ENCODE measurements around the gene RNF225.
A peak's percentile ranks its signal among the peaks of the same experiment; 100 is the strongest.
"Not testable (repeated sequence)": the region's sequence is repeated elsewhere in the genome, so short reads cannot be mapped to it uniquely, and the experiment has no call there.

RNF225 gene

GRCh38 chr19:58387338-58388174 is 7.9 kb upstream of the RNF225 start:
- no peak for DNase-seq (ENCODE audit: low read depth)

GRCh38 chr19:58388175-58388526 is 7.3 kb upstream of the RNF225 start:
- DNase-seq (ENCODE audit: low read depth), result no peak

- no peak for DNase-seq (ENCODE audit: low read depth)
These were observed 2.3 kb upstream of the RNF225 start for GRCh38 chr19:58392945-58393724.

- no peak for DNase-seq (ENCODE audit: low read depth)
These were observed 1.8 kb upstream of the RNF225 start for GRCh38 chr19:58393725-58394033.

DNA sequence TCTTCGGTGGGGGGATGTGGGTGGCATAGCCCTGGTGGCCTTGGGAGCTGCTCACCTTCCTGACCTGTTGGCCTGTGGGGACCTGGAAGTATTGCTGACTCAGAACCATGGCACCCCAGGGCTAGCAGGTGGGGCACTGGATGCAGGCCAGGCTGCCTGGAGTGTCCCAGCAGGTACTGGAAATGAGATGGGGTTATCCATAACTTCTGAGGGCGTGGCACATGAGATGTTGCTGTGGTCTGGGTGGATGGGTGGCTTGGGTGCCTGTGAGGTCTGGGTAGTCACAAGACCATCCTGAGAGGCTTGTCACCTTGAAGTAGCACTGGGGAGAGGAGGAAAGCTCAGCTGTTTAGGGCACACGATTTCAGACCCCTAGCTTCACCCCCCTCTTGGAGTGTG is 636 bp upstream of the RNF225 start:
- DNase-seq (ENCODE audit: low read depth), result no peak

DNA sequence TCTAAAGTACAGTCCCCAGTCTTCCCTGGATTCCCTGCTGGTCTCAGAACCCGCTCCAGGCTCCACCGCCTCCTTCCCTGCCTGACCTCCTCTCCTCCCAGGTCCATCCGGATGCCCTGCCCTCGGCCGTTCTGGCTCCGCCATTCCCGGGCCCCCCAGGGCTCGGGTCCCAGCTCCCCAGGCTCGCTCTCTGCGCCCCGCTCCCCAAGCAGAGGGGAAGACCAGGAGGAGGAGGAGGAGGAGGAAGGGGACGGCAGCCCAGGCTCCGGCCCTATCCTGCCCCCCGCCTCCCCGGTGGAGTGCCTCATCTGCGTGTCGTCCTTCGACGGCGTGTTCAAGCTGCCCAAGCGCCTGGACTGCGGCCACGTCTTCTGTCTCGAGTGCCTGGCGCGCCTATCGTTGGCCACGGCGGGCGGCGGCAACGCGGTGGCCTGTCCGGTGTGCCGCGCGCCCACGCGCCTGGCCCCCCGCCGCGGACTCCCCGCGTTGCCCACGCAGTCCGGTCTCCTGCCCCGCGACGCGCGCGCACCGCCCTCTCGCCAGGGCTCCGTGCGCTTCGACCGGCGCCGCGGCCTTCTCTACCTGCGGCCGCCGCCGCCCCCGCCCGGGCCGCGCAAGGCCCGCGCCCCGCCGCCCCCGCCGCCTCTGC is 647 bp downstream of the RNF225 start:
- DNase-seq (ENCODE audit: low read depth), result no peak

GRCh38 chr19:58396691-58397532 is 1.5 kb downstream of the RNF225 start:
- DNase-seq (ENCODE audit: low read depth), result no peak

GRCh38 chr19:58397533-58398037 is 2.1 kb downstream of the RNF225 start:
- no peak for DNase-seq (ENCODE audit: low read depth)

DNA sequence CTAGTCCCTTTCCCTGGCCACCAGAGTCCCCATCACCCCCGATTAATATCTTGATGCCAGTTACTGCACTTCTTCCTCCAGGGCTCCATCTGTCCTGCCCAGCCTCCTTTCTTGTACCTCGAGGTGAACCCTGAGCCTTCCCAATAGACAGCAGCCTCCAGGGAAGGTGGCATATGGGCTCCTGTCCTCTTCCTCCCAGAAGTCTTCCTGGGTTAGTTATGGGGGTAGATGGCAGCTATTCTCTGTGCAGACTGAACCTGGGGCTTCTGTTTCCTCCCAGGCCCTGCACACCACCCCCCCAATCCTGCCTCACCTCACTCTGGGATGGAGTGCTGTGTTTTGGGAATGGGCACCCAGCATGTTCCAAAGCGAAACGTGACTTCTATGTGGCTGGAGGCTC is 2.6 kb downstream of the RNF225 start:
- no peak for DNase-seq (ENCODE audit: low read depth)

- DNase-seq (ENCODE audit: low read depth), result no peak
These were observed 3.1 kb downstream of the RNF225 start for GRCh38 chr19:58398545-58398944.

- no peak for DNase-seq (ENCODE audit: low read depth)
These were observed 4.4 kb downstream of the RNF225 start for GRCh38 chr19:58399903-58400302.

DNA sequence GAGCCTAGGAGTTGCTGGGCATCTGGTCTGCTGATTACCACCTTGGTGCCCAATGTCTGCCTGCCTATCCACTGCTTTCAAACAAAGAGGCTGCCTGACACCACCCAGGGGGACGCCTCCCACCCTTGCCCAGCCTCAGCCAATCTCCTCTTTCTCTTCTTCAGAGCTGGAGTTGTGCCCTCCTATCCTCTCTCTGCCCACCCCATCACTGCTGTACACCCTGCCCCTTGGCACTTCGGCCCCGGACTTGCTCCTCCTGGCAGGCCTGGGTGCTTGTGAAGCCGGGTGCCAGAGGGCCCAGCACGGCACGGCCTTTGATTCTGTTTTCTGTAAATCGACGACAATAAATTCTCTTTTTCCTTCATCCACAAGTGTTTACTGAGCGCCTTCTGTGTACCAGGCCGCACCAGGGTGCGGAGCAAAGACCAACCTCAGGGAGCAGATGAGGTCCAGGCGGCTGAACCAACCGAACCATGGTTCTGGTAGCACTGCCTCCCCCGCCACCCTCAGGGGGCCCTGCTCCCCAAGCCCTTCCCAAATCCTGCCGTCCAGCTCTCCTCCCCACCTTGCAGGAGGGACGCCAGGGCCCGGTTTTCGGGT is 5.0 kb downstream of the RNF225 start:
- no peak for DNase-seq (ENCODE audit: low read depth)

DNA sequence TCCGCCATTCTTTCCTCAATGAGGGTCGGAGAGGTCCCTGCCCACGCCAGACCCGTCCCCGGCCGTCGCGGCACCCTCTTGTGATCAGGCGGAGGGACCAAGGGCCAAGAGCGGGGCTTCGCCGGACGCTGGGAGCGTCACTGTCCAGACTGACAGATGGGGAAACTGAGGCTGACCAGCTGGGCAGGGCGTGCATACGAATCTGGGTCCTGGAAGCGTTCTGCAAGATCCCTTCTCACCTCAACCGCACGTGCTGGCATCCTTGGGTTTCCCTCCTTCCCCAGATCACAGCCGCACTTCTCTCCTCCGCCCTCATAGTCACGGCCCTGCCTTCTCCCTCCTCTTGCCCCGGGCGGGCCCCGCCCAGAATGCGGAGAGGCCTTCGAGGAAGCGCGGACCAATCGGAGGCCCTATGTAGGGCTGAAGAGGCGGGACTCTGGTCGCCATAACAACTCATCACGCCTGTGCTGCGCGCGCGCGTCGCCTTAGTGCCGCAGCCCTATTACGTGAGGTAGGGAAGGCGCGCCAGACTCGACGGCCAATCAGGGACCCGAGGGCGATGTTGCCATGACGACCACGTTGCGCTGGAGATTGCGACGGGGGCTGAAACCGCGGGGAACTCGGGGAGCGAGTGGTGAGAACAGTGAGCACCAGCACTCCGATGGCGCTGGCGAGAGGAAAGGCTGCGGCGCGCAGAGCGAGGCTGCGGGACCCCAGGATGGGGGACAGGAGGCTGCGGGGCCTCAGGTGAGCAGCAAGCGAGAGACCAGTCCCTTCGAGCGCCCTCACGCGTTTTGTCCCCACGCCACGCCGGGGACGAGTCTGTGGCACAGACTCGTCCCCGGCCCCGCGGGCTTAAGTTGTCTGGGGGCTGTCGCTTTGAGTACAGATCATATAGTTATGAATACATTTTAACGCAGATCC is 5.7 kb downstream of the RNF225 start:
- DNase-seq (ENCODE audit: low read depth), result peak; percentile 90

- no peak for DNase-seq (ENCODE audit: low read depth)
These were observed 6.5 kb downstream of the RNF225 start for GRCh38 chr19:58401840-58402421.

DNA sequence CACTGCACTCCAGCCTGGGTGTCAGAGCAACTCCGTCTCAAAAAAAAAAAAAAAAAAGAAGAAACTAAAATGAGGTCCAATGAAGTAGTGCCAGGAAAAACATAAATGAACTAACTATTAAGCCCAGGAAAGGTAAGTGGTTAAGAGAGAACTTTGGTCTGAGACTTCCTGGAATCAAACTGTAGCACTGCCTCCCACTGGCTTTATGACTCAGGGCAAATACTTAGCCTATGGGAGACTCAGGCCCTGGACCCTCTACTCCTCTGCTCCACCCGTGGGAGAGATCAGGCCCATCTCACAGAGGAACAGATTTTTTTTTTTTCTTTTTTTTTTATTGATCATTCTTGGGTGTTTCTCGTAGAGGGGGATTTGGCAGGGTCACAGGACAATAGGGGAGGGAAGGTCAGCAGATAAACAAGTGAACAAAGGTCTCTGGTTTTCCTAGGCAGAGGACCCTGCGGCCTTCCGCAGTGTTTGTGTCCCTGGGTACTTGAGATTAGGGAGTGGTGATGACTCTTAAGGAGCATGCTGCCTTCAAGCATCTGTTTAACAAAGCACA is 8.5 kb downstream of the RNF225 start:
- DNase-seq (ENCODE audit: low read depth), result not testable (repeated sequence)

DNA sequence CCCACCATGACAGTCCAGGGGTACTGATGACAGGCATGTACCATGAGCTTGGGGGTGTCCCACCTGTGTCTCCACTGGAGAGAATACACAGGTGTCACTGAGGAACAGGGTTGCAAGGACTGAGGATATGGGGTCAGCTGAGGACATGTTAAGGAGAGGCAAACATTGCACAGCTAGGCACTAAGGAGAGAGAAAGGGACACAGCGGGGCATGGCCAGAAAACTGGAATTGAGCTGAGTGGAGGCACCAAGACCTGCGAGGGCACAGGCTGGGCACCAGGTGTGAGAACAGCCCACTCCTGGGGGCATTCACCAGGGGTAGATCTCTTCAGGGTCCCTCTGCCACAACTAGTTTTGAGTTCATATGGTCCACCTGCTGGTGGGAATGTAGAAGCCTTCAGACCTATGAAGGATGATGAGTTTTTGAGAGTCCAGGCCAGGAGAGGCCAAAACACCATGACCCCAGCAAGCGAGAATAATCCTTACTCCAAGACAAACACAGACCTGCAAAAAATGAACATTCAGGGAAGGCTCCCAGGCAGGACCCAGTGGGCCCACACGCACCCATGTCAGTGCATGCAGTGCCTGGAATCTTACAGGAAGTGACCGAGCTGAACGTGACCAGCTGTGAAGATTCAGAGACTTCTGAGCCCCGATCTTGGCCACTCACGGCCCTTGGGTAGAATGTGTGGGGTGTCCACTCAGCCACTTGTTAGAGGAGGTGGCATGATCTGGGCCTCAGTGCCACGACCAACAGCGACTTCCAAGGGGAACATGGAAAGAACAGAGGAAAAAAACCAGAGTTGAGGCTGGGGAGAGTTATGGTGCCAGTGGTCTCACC is 11.6 kb downstream of the RNF225 start:
- no peak for DNase-seq (ENCODE audit: low read depth)

- no peak for DNase-seq (ENCODE audit: low read depth)
These were observed 12.2 kb downstream of the RNF225 start for GRCh38 chr19:58407658-58408151.

DNA sequence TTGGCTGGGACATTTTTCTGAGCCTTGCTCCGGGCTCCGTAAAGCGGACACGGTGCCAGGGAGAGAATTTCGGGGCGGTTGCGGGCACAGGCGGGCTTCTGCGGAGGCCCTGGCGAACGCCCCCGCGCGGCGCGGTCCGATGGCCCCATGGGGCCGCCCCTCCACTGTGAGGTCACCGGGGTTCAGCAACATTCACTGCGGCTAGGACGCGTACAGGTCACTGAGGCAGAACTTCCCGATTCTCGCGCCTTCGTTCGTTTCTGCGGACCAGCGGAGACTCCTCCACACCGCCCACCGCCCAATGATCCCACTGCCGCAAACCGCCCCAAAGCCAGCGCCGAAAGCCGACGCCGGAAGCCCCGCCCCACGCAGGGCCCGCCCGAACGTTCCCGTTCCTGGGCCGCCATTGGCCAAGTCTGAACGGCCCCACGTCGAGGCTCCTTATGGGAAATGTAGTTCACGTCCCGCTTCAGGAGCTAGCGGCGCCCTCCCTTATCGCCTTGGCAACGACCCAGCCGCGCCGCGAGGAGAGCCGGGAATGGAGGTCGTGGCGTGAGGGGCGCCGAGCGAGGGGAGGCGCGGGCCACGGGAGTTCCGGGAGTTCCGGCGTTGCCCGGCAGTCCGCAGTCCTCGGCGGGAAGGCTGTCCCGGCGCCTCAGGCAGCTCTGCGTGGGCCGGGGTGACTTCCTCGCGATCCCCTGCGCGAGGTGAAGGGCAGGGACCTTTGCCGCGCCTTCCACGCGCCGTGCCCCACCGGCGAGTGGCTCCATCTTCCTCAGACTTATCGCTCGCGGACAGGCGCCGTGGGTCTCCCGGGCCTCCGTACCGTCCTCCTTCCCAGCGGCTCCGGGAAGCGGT is 12.9 kb downstream of the RNF225 start, which contains the start of gene ZNF584:
Gene ZNF584, plus strand, starts transcription at position 498 of the 858 bp plus-strand sequence. CDS start 499 bp downstream, outside the sequence.
- DNase-seq (ENCODE audit: low read depth), result peak; percentile 59
